Stimulated activated CD8-positive, alpha-beta memory T cell treated with anti-CD3 and anti-CD28 coated beads, Interleukin-4, amount 100 ng/mL, for 4 hours (primary cell): Measurements from ENCODE around the gene PDCL2.

Experiments used
- DNase-seq, 2 donors: peaks; one replicate each; pipeline ENCODE4 v3.0.0-alpha.2; 2020; ENCODE audit warnings: low read depth in 2 of 2, low spot score in 1 of 2

The PDCL2 gene

DNA sequence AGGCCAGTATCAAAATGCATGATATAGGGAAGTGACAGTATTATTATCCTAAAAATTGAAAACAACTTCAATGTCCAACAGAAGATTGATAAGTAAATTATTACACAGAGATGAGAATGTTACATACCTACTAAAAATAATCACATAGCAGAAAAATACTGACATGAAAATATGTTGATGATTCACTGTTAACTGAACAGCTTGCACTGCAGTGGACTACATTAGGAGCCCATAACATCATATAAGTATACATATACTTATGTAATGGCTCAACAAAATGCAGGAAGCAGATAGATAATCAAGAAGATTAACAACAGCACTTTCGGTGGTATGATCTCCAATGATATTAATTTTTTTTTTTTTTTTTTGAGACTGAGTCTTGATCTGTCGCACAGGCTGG lies 52.4 kb downstream of the PDCL2 start:
- DNase-seq, result no peak

DNA sequence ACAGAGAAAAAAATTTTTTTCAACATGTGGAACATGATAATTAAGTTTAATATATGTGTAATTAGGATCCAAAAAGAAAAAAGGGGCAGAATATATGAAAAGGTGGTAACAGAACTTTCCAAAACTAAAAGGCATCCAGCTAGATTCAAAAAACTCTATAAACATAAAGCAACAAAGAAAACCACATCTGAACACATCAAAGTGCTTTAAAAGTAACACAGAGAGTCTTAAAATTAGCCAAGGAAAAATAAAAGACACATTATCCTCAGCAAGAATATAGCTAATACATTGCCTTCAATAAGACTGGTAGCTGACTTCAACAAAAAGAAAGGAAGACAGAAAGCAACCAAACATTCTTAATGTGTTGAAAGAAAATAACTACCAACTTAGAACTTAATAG lies 53.5 kb downstream of the PDCL2 start:
- no peak for DNase-seq

DNA sequence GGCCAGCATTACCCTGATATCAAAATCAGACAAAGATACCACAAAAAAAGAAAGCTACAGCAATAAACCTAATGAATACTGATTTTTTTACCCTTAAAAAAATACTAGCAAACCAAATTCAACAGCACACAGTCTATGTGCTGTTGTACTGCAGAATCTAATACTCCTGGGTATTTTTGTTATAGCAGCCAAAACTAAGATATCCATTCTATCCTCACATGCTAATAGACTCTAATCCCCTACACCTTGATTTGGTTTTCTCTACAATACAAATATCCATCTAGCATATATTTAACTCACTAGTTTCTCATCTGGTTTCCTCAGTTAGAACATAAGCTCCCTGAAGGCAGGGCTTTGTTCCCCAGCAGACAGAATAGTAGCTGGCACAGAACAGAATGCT lies 57.7 kb downstream of the PDCL2 start:
- DNase-seq, result no peak

DNA sequence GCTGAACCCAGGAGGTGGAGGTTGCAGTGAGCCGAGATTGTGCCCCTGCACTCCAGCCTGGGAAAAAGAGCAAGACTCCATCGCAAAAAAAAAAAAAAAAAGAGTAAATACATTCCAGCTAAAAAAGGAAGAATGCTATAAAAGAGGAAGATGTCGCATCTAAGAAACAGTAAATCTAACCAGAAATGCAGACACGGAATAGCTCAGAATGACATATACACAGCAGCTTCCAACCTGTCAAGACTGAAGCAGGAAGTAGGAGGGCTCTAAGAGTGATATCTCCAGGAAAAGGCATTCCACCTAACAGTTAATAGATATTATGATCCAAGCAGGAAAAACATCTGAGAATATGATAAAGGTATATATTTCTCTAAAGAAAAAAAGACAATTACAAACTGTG lies 61.4 kb downstream of the PDCL2 start:
- no peak for DNase-seq

DNA sequence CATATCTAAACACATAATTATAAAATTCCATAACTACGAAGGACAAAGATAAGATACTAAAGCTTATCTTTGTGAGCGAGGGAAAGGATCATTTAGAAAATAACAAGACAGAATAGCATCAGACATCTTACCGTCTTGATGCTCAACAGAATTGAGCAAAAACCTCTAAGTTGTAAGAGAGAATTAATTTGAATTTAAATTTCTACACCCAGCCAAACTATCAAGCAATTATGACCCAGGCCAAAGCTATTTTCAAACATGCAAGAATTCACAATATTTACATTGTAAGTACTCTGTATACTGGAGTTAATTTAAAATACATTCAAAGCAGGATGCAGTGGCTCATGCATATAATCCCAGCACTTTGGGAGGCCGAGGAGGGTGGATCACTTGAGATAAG lies 61.9 kb downstream of the PDCL2 start:
- no peak for DNase-seq

DNA sequence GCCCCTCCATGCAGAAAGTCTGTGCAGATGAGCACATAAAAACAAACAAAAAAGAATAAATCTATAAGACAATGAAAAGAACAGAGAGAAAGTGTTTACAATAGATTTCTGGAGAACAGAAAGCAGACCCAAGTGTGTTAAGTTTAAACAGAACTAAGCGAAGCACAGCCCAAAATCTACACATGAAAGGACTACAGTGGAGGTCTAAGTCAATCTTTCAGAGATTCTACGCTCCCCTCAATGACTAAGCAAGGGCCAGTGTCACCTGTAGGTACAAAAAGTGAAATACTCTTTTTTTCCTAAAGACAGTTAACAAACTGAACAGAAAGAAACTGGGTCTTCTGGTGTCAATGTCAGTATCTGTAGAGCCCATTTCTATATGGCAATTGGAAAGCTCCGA lies 63.6 kb downstream of the PDCL2 start:
- DNase-seq, result no peak

DNA sequence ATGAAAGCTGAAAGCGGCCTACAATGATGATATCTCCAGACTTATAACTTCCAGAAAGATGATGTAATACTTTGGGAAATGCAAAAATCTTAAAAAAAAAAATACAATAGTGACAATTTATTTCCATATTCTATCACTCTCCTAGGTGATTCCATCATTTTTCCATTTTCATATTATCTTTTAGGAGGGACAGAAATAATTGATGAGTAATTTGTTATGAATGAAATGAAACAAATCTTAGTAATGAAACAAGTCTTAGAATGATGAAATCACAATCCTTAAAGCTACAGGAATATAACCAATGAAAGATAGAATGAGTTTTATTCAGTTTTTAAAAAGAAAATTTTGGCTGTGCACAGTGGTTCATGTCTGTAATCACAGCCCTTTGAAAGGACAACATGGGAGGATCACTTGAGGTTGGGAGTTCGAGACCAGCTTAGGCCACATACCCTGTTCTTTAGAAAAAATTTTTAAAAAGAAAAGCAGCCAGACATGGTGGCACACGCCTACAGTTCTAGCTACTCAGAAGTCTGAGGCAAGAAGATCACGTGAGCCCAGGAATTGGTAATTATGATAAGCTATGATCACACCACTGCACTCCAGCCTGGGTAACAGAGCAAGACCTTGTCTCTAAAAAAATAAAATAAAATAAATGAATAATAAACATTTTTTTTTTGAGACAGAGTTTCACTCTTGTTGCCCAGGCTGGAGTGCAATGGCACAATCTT lies 67.0 kb downstream of the PDCL2 start:
- DNase-seq, result no peak

DNA sequence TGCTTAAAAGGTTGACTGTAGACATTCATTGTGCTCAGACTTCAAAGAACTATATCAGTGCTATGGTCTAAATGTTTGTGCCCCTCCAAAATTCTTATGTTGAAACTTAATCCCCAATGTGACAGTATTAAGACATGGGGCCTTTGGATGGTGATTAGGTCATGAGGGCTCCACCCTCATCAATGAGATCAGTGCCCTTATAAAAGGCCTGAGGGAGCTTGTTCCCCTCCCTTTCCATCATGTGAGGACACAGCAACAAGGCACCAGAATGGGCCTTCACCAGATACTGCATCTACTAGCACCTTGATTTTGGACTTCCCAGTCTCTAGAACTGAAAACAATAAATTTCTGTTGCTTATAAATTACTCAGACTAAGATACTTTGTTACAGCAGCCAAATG lies 73.6 kb downstream of the PDCL2 start:
- no peak for DNase-seq

DNA sequence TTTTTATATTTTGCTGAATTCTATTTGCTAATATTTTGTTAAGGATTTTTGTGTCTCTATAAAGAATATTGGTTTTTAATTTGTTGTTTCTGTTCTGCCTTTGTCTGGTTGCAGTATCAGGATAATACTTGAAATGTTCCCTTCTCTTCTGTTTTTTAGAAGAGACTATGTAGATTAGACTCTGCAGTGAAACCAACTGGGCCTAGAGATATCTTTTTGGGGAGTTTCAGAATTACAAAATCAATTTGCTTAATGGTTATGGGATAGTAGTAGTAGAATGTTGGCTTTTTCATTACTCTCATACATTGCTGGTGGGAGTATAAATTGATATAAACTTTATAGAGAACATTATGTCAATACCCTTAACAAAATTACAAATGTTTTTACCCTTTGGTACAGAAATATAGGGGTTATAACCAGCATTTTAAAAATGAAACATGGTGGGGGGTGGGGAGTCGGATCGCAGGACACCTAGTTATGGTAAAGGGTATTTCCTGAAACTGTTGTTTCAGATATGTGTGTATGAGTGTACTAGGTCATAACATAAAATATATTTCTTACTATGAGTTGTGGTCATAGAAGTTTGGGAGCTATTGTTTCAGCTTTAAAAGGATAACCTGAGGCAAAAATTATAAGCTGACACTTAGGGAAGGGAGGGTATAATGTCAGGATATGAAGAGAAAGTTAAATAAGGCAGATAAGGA lies 74.4 kb downstream of the PDCL2 start:
- DNase-seq, result no peak

DNA sequence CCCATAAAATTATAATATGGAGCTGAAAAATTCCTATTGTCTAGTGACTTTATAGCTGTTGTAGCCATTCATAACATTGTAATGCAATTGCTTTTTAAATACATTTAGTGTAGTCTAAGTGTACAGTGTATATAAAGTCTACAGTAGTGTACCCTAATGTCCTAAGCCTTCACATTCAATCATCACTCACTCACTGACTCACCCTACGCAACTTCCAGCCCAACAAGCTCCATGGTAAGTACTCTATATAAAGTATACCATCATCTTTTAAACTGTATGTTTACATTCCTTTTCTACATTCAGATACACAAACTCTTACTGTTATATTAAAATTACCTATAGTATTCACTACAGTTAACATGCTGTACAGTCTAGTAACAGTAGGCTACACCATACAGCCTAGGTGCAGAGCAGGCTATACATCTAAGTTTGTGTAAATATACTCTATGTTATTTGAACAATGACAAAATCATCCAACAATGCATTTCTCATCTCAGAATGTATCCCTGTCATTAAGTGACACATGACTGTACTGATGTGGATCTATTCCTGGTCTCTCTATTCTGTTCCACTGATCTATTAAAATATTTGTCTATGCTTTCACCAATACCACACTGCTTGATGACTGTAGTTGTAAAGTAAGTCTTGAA lies 79.0 kb downstream of the PDCL2 start:
- DNase-seq, result no peak

DNA sequence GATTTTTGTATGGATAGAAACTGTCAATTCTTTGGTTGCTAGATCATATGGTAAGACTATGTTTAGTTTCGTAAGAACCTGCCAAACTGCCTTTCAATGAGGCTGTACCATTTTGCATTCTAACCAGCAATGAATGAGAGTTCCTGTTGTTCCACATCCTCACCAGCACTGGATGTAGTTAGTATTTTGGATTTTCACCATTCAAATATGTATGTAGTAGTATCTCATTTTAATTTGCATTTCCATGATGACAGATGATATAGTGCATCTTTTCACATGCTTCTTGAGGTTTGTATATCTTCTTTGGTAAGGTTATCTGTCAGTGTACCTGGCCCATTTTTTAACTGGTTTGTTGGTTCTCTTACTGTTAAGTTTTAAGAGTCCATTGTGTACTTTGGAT lies 80.0 kb downstream of the PDCL2 start:
- DNase-seq, result no peak

DNA sequence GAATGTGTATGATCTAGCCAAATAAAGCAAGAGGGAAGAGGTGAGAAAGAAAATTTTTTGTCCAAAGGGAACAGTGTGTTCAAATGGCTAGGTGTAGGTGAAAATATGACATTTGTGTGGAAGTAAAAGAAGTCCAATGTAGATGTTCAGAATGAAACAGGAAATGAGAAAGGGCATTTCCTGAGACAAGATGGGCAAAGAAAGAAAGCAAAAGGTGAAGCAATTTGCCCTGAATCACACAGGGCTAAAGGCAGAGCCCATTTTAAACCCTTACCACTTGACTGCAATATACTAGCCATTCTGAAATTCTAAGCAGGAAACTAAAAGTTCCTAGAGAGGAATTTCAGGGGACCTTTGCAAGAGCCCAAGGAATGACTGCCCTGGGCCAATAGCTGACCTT lies 81.4 kb downstream of the PDCL2 start:
- no peak for DNase-seq

DNA sequence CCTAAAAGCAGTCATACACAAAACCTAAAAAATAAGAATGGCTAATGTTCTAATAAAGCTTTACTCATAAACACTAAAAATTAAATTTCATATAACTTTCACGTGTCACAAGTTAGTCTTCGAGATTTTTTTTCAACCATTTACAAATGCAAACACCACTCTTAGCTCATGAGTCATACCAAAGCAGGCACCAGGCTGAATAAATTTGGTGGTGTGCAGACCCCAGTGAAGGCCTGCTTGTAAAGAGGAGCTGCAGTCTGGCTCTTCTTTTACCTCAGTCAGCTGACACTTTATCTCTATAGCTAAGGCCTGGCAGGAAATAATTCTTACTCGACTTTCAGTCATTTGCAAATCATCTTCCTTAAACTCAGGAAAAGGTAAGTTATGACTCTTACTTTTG lies 82.8 kb downstream of the PDCL2 start:
- DNase-seq, result no peak

DNA sequence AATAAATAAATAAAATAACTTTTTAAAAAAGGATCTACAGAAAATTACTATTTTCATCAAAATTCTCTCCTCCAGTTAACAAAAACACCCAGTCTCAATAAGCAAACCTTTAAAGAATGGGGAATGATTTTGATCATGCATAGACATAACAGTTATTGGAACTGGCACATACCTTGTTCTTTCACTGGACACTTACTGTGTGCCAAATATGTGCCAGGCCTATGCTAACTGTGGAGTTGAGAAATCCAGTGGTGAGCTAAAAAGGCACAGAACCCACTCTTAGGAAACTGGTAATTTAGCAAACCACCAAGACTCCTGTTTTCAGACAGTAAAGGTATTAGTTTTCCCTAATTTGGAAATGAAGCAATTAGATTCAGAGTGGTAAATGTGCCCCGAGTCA lies 84.4 kb downstream of the PDCL2 start:
- no peak for DNase-seq
